Measurements from ENCODE around the gene STX8.

The STX8 gene

DNA sequence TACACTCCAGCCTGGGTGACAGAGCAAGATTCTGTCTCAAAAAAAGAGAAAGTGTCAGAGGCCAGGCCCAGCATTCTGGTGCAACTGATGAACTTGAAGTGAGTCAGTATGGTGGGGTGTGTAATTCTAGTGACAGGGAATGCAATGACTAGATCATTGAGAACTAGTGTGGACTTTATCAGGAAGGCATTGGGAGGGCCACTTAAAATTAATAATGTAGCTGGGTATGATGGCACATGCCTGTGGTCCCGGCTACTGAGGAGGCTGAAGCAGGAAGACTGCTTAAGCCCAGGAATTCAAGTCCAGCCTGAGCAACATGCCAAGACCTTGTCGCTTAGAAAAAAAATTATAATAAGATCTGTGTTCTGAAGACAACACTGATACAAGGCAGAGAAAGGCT is 90.8 kb downstream of the STX8 start:
- TF ChIP-seq POLR2AphosphoS5 (IDR thresholded peaks at IDR 0.05; ENCODE audit: low read depth, low read length), result no peak
- no peak for TF ChIP-seq POLR2A (IDR thresholded peaks at IDR 0.05; ENCODE audit: low read depth, low read length)
- TF ChIP-seq POU2F2 (IDR thresholded peaks at IDR 0.05; ENCODE audit: low read depth, low read length), result no peak
- no peak for TF ChIP-seq TAF1 (IDR thresholded peaks at IDR 0.05; ENCODE audit: low read depth, low read length)
- no peak for TF ChIP-seq SPI1 (IDR thresholded peaks at IDR 0.05; ENCODE audit: low read depth, low read length)
- TF ChIP-seq PAX5 (IDR thresholded peaks at IDR 0.05; ENCODE audit: insufficient read depth, low read length, severe bottlenecking), result no peak
- DNase-seq (ENCODE audit: insufficient read length, low spot score), result no peak
- no peak for FAIRE-seq

- DNase-seq (ENCODE audit: insufficient read length, low spot score), result no peak
- no peak for TF ChIP-seq POU2F2 (IDR thresholded peaks at IDR 0.05; ENCODE audit: low read depth, low read length)
- no peak for TF ChIP-seq PAX5 (IDR thresholded peaks at IDR 0.05; ENCODE audit: insufficient read depth, low read length, severe bottlenecking)
- no peak for TF ChIP-seq SPI1 (IDR thresholded peaks at IDR 0.05; ENCODE audit: low read depth, low read length)
- no peak for TF ChIP-seq POLR2AphosphoS5 (IDR thresholded peaks at IDR 0.05; ENCODE audit: low read depth, low read length)
- TF ChIP-seq POLR2A (IDR thresholded peaks at IDR 0.05; ENCODE audit: low read depth, low read length), result no peak
- no peak for TF ChIP-seq TAF1 (IDR thresholded peaks at IDR 0.05; ENCODE audit: low read depth, low read length)
- no peak for FAIRE-seq
Measured at GRCh38 chr17:9479964-9480363, 95.7 kb downstream of the STX8 start.

DNA sequence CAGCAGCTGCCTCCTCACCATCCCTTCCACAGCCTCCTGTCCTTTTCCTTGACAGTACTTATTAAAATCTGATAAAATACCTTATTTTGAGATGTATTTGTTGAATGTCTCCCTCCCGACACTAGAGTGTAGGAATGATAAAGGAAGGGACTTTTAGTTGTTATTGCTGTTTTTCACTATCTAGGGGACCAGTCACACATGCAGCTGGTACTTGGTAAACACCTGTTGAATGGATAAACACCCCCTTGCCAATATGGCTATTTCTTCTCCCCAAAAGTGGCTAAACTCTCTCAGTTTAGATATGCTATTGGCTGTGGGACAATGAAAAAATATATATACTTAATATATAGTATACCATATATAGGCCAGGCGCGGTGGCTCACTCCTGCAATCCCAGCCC is 96.7 kb downstream of the STX8 start:
- FAIRE-seq, result no peak
- no peak for DNase-seq (ENCODE audit: insufficient read length, low spot score)
- TF ChIP-seq POU2F2 (IDR thresholded peaks at IDR 0.05; ENCODE audit: low read depth, low read length) (no peak), SPI1 (IDR thresholded peaks at IDR 0.05; ENCODE audit: low read depth, low read length) (no peak), PAX5 (IDR thresholded peaks at IDR 0.05; ENCODE audit: insufficient read depth, low read length, severe bottlenecking) (no peak)

- FAIRE-seq (no peak), DNase-seq (ENCODE audit: insufficient read length, low spot score) (no peak)
- TF ChIP-seq PAX5 (IDR thresholded peaks at IDR 0.05; ENCODE audit: insufficient read depth, low read length, severe bottlenecking) (no peak), TAF1 (IDR thresholded peaks at IDR 0.05; ENCODE audit: low read depth, low read length) (no peak), POU2F2 (IDR thresholded peaks at IDR 0.05; ENCODE audit: low read depth, low read length) (no peak), SPI1 (IDR thresholded peaks at IDR 0.05; ENCODE audit: low read depth, low read length) (no peak), POLR2A (IDR thresholded peaks at IDR 0.05; ENCODE audit: low read depth, low read length) (no peak), POLR2AphosphoS5 (IDR thresholded peaks at IDR 0.05; ENCODE audit: low read depth, low read length) (no peak)
Measured at GRCh38 chr17:9475101-9475658, 100.4 kb downstream of the STX8 start.

DNA sequence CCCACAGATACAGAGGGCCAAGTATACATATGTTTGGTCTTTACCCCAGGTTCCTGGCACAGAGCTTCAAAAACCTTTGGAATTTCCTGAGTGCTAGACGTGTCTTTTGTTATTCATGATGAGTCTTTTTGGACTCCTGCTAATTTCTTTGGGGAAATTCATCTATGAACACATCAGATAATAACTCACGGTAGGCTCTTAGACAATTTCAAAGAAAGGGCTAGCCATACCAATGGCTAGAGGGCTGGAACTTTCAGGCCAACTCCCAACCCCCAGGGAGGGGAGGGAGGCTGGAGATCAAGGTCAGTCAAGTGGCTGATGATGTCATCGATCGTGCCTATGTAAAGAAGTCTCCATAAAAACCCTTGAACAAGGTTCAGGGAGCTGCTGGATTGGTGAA is 101.9 kb downstream of the STX8 start:
- no peak for TF ChIP-seq TAF1 (IDR thresholded peaks at IDR 0.05; ENCODE audit: low read depth, low read length)
- no peak for TF ChIP-seq POLR2A (IDR thresholded peaks at IDR 0.05; ENCODE audit: low read depth, low read length)
- TF ChIP-seq SPI1 (IDR thresholded peaks at IDR 0.05; ENCODE audit: low read depth, low read length), result no peak
- FAIRE-seq (no peak), DNase-seq (ENCODE audit: insufficient read length, low spot score) (no peak)

- TF ChIP-seq POLR2A (IDR thresholded peaks at IDR 0.05; ENCODE audit: low read depth, low read length) (no peak), POLR2AphosphoS5 (IDR thresholded peaks at IDR 0.05; ENCODE audit: low read depth, low read length) (no peak), PAX5 (IDR thresholded peaks at IDR 0.05; ENCODE audit: insufficient read depth, low read length, severe bottlenecking) (no peak), TAF1 (IDR thresholded peaks at IDR 0.05; ENCODE audit: low read depth, low read length) (no peak), SPI1 (IDR thresholded peaks at IDR 0.05; ENCODE audit: low read depth, low read length) (no peak), POU2F2 (IDR thresholded peaks at IDR 0.05; ENCODE audit: low read depth, low read length) (no peak)
- DNase-seq (ENCODE audit: insufficient read length, low spot score), result no peak
- FAIRE-seq, result no peak
Measured at GRCh38 chr17:9472541-9472940, 103.1 kb downstream of the STX8 start.

DNA sequence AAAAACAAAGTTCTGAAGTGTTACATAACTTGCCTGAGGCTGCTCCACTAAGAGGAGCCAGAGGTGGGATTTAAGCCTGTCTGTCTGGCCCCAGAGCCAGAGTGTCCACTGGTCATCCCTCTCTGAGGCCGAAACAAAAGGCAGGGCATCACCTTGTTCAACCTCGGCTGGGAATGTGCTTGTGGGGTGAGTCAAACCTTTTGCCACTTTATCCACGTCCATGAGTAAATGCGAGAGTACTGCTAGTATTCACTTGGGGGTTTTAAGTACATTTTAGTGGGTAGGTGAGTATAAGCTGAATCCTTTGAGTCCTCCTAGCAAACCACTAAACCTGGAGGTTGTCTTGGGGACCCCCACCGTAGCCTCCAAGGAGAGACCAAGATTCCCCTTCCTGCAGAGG is 103.5 kb downstream of the STX8 start:
- no peak for FAIRE-seq
- DNase-seq (ENCODE audit: insufficient read length, low spot score), result no peak
- TF ChIP-seq PAX5 (IDR thresholded peaks at IDR 0.05; ENCODE audit: insufficient read depth, low read length, severe bottlenecking) (no peak), POLR2AphosphoS5 (IDR thresholded peaks at IDR 0.05; ENCODE audit: low read depth, low read length) (no peak), SPI1 (IDR thresholded peaks at IDR 0.05; ENCODE audit: low read depth, low read length) (no peak), POLR2A (IDR thresholded peaks at IDR 0.05; ENCODE audit: low read depth, low read length) (no peak), TAF1 (IDR thresholded peaks at IDR 0.05; ENCODE audit: low read depth, low read length) (no peak), POU2F2 (IDR thresholded peaks at IDR 0.05; ENCODE audit: low read depth, low read length) (no peak)

GRCh38 chr17:9470171-9470570 is 105.4 kb downstream of the STX8 start:
- TF ChIP-seq PAX5 (IDR thresholded peaks at IDR 0.05; ENCODE audit: insufficient read depth, low read length, severe bottlenecking) (no peak), SPI1 (IDR thresholded peaks at IDR 0.05; ENCODE audit: low read depth, low read length) (peak; percentile 57; the same call in 1 of the 2 replicates)
- peak; percentile 22 for DNase-seq (ENCODE audit: insufficient read length, low spot score)
- FAIRE-seq, result no peak

DNA sequence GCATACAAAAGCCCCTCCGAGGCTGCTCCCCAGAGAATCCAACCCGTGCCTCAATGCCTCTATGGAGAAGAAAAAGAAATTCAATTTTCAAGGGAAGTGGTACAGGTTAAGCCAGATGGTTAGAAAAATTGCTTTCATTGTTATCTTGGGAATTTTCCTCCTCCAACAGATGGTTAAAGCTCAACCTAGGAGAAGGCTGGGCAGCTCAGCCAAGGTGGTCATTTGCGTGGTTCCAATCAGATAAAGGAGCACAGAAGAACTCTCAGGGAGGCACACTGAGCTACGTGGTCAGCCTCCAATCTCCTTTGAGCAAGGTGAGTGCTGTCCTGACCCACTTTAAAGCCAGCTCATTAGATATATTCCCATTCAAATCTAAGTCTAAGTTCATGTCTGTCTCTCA is 106.7 kb downstream of the STX8 start:
- no peak for TF ChIP-seq POLR2AphosphoS5 (IDR thresholded peaks at IDR 0.05; ENCODE audit: low read depth, low read length)
- no peak for TF ChIP-seq TAF1 (IDR thresholded peaks at IDR 0.05; ENCODE audit: low read depth, low read length)
- no peak for TF ChIP-seq POLR2A (IDR thresholded peaks at IDR 0.05; ENCODE audit: low read depth, low read length)
- TF ChIP-seq POU2F2 (IDR thresholded peaks at IDR 0.05; ENCODE audit: low read depth, low read length), result no peak
- TF ChIP-seq SPI1 (IDR thresholded peaks at IDR 0.05; ENCODE audit: low read depth, low read length), result no peak
- TF ChIP-seq PAX5 (IDR thresholded peaks at IDR 0.05; ENCODE audit: insufficient read depth, low read length, severe bottlenecking), result no peak
- DNase-seq (ENCODE audit: insufficient read length, low spot score), result no peak
- no peak for FAIRE-seq

- FAIRE-seq (no peak), DNase-seq (ENCODE audit: insufficient read length, low spot score) (no peak)
- 0 out of 2 replicates have a peak, but pooled peaks have one; percentile 28 for TF ChIP-seq SPI1 (IDR thresholded peaks at IDR 0.05; ENCODE audit: low read depth, low read length)
- TF ChIP-seq POLR2AphosphoS5 (IDR thresholded peaks at IDR 0.05; ENCODE audit: low read depth, low read length), result no peak
Measured at GRCh38 chr17:9468532-9468931, 107.1 kb downstream of the STX8 start.

All from GM12891 (cell line).